Rectal smooth muscle tissue (tissue), 1 donor: Measurements from ENCODE around the gene C9orf40.

Experiments
- H3K27ac ChIP-seq: one replicate; pipeline ENCODE4 v1.7.0; 2013; ENCODE audit warnings: low read depth, low read length, inconsistent platforms
- H3K27me3 ChIP-seq: one replicate; pipeline ENCODE4 v1.7.0; 2013; ENCODE audit warnings: low read length; ENCODE audit not compliant: control insufficient read depth, insufficient read depth
- H3K36me3 ChIP-seq: one replicate; pipeline ENCODE4 v1.7.0; 2013; ENCODE audit warnings: low read length; ENCODE audit not compliant: control insufficient read depth, insufficient read depth
- H3K4me1 ChIP-seq: one replicate; pipeline ENCODE4 v1.7.0; 2013; ENCODE audit warnings: low read length; ENCODE audit not compliant: control insufficient read depth, insufficient read depth
- H3K4me3 ChIP-seq: one replicate; pipeline ENCODE4 v1.7.0; 2013; ENCODE audit warnings: low read length
- H3K9ac ChIP-seq: one replicate; pipeline ENCODE4 v1.7.0; 2013; ENCODE audit warnings: low read length

The C9orf40 gene, protein sequence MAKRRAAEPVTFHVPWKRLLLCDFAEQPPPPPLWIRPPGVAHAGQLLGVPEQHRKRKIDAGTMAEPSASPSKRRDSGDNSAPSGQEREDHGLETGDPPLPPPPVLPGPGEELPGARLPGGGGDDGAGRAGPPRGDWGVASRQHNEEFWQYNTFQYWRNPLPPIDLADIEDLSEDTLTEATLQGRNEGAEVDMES

GRCh38 chr9:74952201-74953151 is at the start of gene C9orf40:
Gene C9orf40, minus strand, starts transcription at chr9:74952912. Its CDS starts 301 bp downstream, at chr9:74952611.
- Histone ChIP-seq H3K36me3 (no peaks in the 10 kb centered on the region), H3K27me3 (no peaks in the 10 kb centered on the region), H3K9ac (peak within 1 kb of the TSS; percentile 98), H3K27ac (peak within 1 kb of the TSS; percentile 97), H3K4me1 (no peaks in the 10 kb centered on the region), H3K4me3 (peak within 1 kb of the TSS; percentile 93)

GRCh38 chr9:75001719-75002421 is 49.2 kb upstream of the C9orf40 start:
- Histone ChIP-seq H3K4me1 (no peaks in the 10 kb centered on the region), H3K4me3 (no peak overlapping the region), H3K27me3 (no peaks in the 10 kb centered on the region), H3K9ac (no peak overlapping the region), H3K36me3 (no peaks in the 10 kb centered on the region), H3K27ac (no peak overlapping the region)

- H3K36me3 ChIP-seq: no peaks in the 10 kb centered on the region
- H3K9ac ChIP-seq: no peak overlapping the region
- H3K4me3 ChIP-seq: no peak overlapping the region
- no peaks in the 10 kb centered on the region for H3K27me3 ChIP-seq
- no peaks in the 10 kb centered on the region for H3K4me1 ChIP-seq
- no peak overlapping the region for H3K27ac ChIP-seq
These were observed 48.1 kb upstream of the C9orf40 start for GRCh38 chr9:75000835-75001234.

DNA sequence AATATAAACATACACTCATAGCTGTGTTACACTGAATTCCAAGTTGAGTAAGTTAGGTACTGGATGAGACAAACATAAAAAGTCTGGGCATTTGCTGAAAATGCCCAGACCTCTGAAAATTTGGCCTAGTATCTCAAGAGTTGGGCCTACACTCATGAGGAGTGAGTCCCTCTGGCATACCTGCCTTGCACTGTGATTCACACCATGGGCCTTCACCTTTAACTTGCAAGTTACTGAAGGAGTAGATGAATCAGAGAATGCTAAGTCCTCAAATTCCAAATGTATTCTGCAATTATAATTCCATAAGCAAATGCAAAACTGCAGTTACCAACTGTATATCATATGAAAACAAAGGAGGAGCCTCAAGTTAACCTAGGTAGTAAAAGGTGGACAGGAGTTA is 32.3 kb upstream of the C9orf40 start:
- Histone ChIP-seq H3K27ac (no peak overlapping the region), H3K4me1 (peaks cover 2% of the 10 kb centered on the region), H3K4me3 (no peak overlapping the region), H3K9ac (no peak overlapping the region), H3K36me3 (no peaks in the 10 kb centered on the region), H3K27me3 (no peaks in the 10 kb centered on the region)

GRCh38 chr9:74983709-74984108 is 31.0 kb upstream of the C9orf40 start:
- Histone ChIP-seq H3K4me3 (no peak overlapping the region), H3K27me3 (no peaks in the 10 kb centered on the region), H3K36me3 (no peaks in the 10 kb centered on the region), H3K4me1 (peaks cover 2% of the 10 kb centered on the region), H3K27ac (no peak overlapping the region), H3K9ac (no peak overlapping the region)

GRCh38 chr9:74979844-74980243 is 27.1 kb upstream of the C9orf40 start:
- Histone ChIP-seq H3K27me3 (no peaks in the 10 kb centered on the region), H3K4me3 (no peak overlapping the region), H3K36me3 (no peaks in the 10 kb centered on the region), H3K9ac (no peak overlapping the region), H3K4me1 (no peaks in the 10 kb centered on the region), H3K27ac (no peak overlapping the region)

GRCh38 chr9:74977287-74977686 is 24.6 kb upstream of the C9orf40 start:
- H3K9ac ChIP-seq: no peak overlapping the region
- no peak overlapping the region for H3K4me3 ChIP-seq
- H3K4me1 ChIP-seq: no peaks in the 10 kb centered on the region

DNA sequence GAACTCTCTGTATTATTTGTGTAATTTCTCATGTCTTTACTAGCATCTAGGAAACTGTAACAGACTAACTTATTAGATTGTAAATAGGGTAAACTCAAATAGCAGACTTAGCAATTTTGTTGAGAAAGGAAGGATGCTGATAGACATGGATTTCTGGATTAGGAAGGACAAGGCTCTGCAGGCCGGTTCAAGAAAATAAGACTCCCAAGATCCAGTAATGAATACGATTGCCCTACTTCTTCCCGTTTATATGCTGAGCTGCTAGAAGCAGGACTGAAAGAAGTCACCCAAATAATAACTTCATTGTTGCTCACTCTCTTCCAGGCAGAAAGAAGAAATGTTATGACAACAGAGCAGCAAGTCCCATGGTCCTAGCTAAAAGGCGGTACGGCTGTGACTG is 22.8 kb upstream of the C9orf40 start:
- no peak overlapping the region for H3K27ac ChIP-seq
- H3K9ac ChIP-seq: no peak overlapping the region
- no peak overlapping the region for H3K4me3 ChIP-seq
- H3K36me3 ChIP-seq: no peaks in the 10 kb centered on the region
- H3K27me3 ChIP-seq: no peaks in the 10 kb centered on the region
- H3K4me1 ChIP-seq: no peaks in the 10 kb centered on the region

More at GRCh38 chr9:74977287-74977686, 24.6 kb upstream of the C9orf40 start:
- no peaks in the 10 kb centered on the region for H3K36me3 ChIP-seq
- no peaks in the 10 kb centered on the region for H3K27me3 ChIP-seq
- H3K27ac ChIP-seq: no peak overlapping the region

DNA sequence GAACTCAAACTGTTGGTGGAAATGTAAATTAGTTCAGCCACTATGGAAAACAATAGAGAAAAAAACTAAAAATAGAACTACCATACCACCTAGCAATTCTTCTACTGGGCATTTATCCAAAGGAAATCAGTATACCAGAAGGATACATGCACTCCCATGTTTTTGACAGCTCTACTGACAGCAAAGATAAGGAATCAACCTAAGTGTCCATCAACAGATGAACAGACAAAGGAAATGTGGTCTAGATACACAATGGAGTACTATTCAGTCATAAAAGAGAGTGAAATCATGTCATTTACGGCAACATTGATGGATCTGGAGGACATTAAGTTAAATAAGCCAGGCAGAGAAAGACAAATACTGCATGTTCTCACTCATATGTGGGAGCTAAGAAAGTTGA is 21.8 kb upstream of the C9orf40 start:
- no peak overlapping the region for H3K4me3 ChIP-seq
- no peaks in the 10 kb centered on the region for H3K4me1 ChIP-seq
- H3K27ac ChIP-seq: no peak overlapping the region
- H3K9ac ChIP-seq: no peak overlapping the region
- no peaks in the 10 kb centered on the region for H3K27me3 ChIP-seq
- H3K36me3 ChIP-seq: no peaks in the 10 kb centered on the region

DNA sequence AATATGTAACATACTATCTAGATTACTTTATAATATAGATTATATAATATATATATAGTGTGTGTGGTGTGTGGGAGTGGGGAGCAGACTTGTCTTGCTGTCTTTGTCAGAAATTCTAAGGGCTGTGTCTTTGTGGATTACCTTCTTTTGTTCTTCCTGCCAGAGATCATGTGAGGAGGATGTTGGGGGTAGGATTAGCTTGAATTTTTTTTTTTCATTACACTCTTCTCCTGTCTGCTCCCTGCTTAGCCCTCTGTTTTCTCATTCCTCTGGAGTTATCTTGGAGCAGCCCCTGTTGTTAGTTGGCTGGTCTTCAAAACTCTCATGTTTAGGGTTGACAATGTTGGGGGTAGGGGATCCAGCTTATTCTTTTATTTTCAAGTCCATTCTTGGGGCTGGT is 21.0 kb upstream of the C9orf40 start:
- no peaks in the 10 kb centered on the region for H3K36me3 ChIP-seq
- H3K27ac ChIP-seq: no peak overlapping the region
- no peaks in the 10 kb centered on the region for H3K27me3 ChIP-seq
- H3K4me1 ChIP-seq: no peaks in the 10 kb centered on the region
- H3K4me3 ChIP-seq: no peak overlapping the region
- no peak overlapping the region for H3K9ac ChIP-seq

DNA sequence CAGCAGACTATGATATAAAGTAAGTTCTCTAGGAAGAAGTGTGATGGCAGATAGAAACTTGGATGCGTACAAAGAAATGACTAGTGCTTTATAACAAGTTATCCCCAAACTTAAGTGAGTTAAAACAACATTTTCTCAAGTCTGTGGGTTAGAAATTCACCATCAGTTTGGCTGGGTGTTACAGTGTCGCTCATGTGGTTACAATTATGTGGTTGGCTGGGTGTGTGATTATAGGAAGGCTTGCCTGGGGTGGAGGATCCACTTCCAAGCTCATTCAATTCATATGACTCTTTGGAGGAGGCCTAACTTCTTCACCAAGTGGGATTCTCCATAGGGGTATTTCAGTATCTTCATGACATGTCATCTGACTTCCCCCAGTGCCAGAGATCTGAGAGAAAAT is 10.3 kb upstream of the C9orf40 start:
- no peak overlapping the region for H3K9ac ChIP-seq
- H3K36me3 ChIP-seq: no peaks in the 10 kb centered on the region
- no peaks in the 10 kb centered on the region for H3K4me1 ChIP-seq
- H3K4me3 ChIP-seq: no peak overlapping the region
- H3K27me3 ChIP-seq: no peaks in the 10 kb centered on the region
- no peak overlapping the region for H3K27ac ChIP-seq

DNA sequence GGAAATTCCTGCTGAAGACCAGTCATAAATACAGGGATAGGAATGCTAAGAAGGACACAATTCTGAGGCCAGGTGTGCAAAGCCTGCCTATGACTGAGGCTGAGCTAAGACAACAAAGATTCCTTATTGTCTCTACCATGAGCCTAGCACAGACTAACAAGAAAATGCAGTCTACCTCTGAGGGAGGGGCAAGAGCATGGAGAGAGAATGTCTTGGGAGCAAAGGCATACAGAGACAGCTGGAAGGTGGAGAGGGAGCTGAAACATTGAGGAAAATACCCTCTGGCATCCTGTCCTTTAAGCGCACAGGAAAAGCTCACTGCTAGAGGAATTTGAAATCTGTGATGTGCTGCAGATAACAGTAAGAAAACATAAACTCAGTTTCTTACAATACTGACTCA is 8.8 kb upstream of the C9orf40 start:
- H3K4me3 ChIP-seq: no peak overlapping the region
- no peak overlapping the region for H3K9ac ChIP-seq
- no peaks in the 10 kb centered on the region for H3K36me3 ChIP-seq

More for the DNA sequence above, 8.8 kb upstream of the C9orf40 start:
- no peak overlapping the region for H3K27ac ChIP-seq
- no peaks in the 10 kb centered on the region for H3K27me3 ChIP-seq
- no peaks in the 10 kb centered on the region for H3K4me1 ChIP-seq
